Fibroblast of lung (primary cell): ENCODE results near the gene LAMA1. TPM values are rescaled to one million over a fixed set of nuclear protein-coding genes. Genes with fewer than 3 reads are reported as not detected.

Source experiments
- DNase-seq, 2 donors: peaks; one replicate each; pipeline versions ENCODE4 v3.0.0 to v3.0.0-alpha.2; 2010; ENCODE audit warnings: low read depth in 2 of 2
- H2AFZ ChIP-seq: 2 replicates; pipeline ENCODE4 v1.5.1; 2012; ENCODE audit warnings: low read length, control low read depth, inconsistent platforms
- H3K27ac ChIP-seq: 2 replicates; pipeline ENCODE4 v1.5.1; 2011; ENCODE audit warnings: low read length, control low read depth; ENCODE audit not compliant: insufficient read depth
- H3K27me3 ChIP-seq: 2 replicates; pipeline ENCODE4 v1.5.1; 2011; ENCODE audit warnings: mild to moderate bottlenecking, low read length; ENCODE audit not compliant: control insufficient read depth, insufficient read depth
- H3K36me3 ChIP-seq: 2 replicates; pipeline ENCODE4 v1.5.1; 2011; ENCODE audit warnings: low read length; ENCODE audit not compliant: control insufficient read depth, insufficient read depth
- H3K4me1 ChIP-seq: 2 replicates; pipeline ENCODE4 v1.5.1; 2011; ENCODE audit warnings: low read length; ENCODE audit not compliant: control insufficient read depth, insufficient read depth; ENCODE audit errors: extremely low read depth
- H3K4me2 ChIP-seq: 2 replicates; pipeline ENCODE4 v1.5.1; 2011; ENCODE audit warnings: low read length, control low read depth; ENCODE audit not compliant: insufficient read depth; ENCODE audit errors: extremely low read depth
- H3K4me3 ChIP-seq, 4 experiments: fragments of 200-600 bp in 1 of 4; sonication (generic) in 1 of 4; replicated peaks in 1 of 4; 2 replicates each; pipeline ENCODE4 v1.5.1; 2011 to 2016; ENCODE audit warnings: low read length in 4 of 4, low read depth in 3 of 4, mild to moderate bottlenecking in 3 of 4, control low read depth in 2 of 4, inconsistent platforms in 1 of 4, mixed read lengths in 1 of 4; ENCODE audit not compliant: insufficient read depth in 1 of 4; ENCODE audit errors: control extremely low read depth in 1 of 4
- H3K79me2 ChIP-seq: 2 replicates; pipeline ENCODE4 v1.5.1; 2012; ENCODE audit warnings: mild to moderate bottlenecking, low read length, inconsistent platforms; ENCODE audit not compliant: control insufficient read depth, insufficient read depth
- H3K9ac ChIP-seq: 2 replicates; pipeline ENCODE4 v1.5.1; 2011; ENCODE audit warnings: mild to moderate bottlenecking, low read length, control low read depth; ENCODE audit not compliant: insufficient read depth
- H3K9me3 ChIP-seq: 2 replicates; pipeline ENCODE4 v1.5.1; 2012; ENCODE audit warnings: low read depth, low read length; ENCODE audit not compliant: control insufficient read depth, insufficient read depth
- H4K20me1 ChIP-seq: 2 replicates; pipeline ENCODE4 v1.5.1; 2011; ENCODE audit warnings: low read length; ENCODE audit not compliant: control insufficient read depth, insufficient read depth; ENCODE audit errors: extremely low read depth
- EZH2 ChIP-seq: IDR thresholded peaks from 2 replicates; pipeline ENCODE4 v1.5.1; 2012; ENCODE audit warnings: low read length, control low read depth, mild to moderate bottlenecking; ENCODE audit errors: missing control alignments
- polyA plus RNA-seq, 2 donors: library from polyadenylated mRNA; depleted of rRNA in 1 of 2; stranded (reverse) in 1 of 2; unstranded in 1 of 2; fragments of >200 nt; gene quantifications; 2 replicates each; pipeline ENCODE4 v1.2.1, GENCODE V29; 2011 to 2012; ENCODE audit warnings: missing spikeins in 1 of 2
- total RNA-seq: library from RNA; depleted of rRNA; stranded (reverse); fragments of >200 nt; gene quantifications from 2 replicates; pipeline ENCODE4 v1.2.1, GENCODE V29; 2014
- TF ChIP-seq, protein P1 (sequence below), 2 donors: IDR thresholded peaks in 1 of 2; conservative IDR thresholded peaks in 1 of 2; 1 replicate in 1 of 2; 2 replicates in 1 of 2; pipeline ENCODE4 v1.5.1; 2011 to 2012; ENCODE audit warnings: low read length in 2 of 2, control low read depth in 1 of 2, inconsistent platforms in 1 of 2, low read depth in 1 of 2, mild to moderate bottlenecking in 1 of 2

LAMA1 gene
- total and polyA plus RNA-seq, 2 donors (not counting 1 experiment from before 2014, with no cell fraction given), result 1.2 to 5.8 TPM

GRCh38 chr18:7116792-7117389 is 706 bp downstream of the LAMA1 start:
- Histone ChIP-seq H2AFZ (peak overlapping the region; percentile 23), H3K4me3 (peak overlapping the region; percentile 54 to 68 (median 57))

GRCh38 chr18:7116001-7116730 is 1.4 kb downstream of the LAMA1 start:
- Histone ChIP-seq H3K4me1 (no peaks in the 10 kb centered on the region), H4K20me1 (no peaks in the 10 kb centered on the region), H3K4me2 (peak overlapping the region; percentile 90), H3K79me2 (no peaks in the 10 kb centered on the region), H3K9me3 (no peaks in the 10 kb centered on the region), H3K27ac (no peak overlapping the region), H3K36me3 (no peaks in the 10 kb centered on the region), H3K27me3 (peaks cover 6% of the 10 kb centered on the region), H3K4me3 (peak overlapping the region; percentile 54 to 68 (median 57)), H3K9ac (no peak overlapping the region), H2AFZ (peak overlapping the region; percentile 23)
- TF ChIP-seq, protein P1, sequence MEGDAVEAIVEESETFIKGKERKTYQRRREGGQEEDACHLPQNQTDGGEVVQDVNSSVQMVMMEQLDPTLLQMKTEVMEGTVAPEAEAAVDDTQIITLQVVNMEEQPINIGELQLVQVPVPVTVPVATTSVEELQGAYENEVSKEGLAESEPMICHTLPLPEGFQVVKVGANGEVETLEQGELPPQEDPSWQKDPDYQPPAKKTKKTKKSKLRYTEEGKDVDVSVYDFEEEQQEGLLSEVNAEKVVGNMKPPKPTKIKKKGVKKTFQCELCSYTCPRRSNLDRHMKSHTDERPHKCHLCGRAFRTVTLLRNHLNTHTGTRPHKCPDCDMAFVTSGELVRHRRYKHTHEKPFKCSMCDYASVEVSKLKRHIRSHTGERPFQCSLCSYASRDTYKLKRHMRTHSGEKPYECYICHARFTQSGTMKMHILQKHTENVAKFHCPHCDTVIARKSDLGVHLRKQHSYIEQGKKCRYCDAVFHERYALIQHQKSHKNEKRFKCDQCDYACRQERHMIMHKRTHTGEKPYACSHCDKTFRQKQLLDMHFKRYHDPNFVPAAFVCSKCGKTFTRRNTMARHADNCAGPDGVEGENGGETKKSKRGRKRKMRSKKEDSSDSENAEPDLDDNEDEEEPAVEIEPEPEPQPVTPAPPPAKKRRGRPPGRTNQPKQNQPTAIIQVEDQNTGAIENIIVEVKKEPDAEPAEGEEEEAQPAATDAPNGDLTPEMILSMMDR (conservative IDR thresholded peaks at IDR 0.05 in 1 of 2, IDR thresholded peaks at IDR 0.05 in 1 of 2; ENCODE audit: low read depth in 1 of 2, low read length in 2 of 2), result no peak
- no peak for TF ChIP-seq EZH2
- peak; percentile 30 to 41 for DNase-seq

More at GRCh38 chr18:7116792-7117389, 706 bp downstream of the LAMA1 start:
- no peaks in the 10 kb centered on the region for H3K9me3 ChIP-seq
- H3K27ac ChIP-seq, result no peak overlapping the region
- no peaks in the 10 kb centered on the region for H3K36me3 ChIP-seq
- H4K20me1 ChIP-seq, result no peaks in the 10 kb centered on the region
- no peaks in the 10 kb centered on the region for H3K79me2 ChIP-seq
- peak overlapping the region; percentile 90 for H3K4me2 ChIP-seq
- DNase-seq, result peak in 1 of 2 donors; percentile 9
- TF ChIP-seq EZH2, result no peak
- TF ChIP-seq, protein P1 (conservative IDR thresholded peaks at IDR 0.05 in 1 of 2, IDR thresholded peaks at IDR 0.05 in 1 of 2; ENCODE audit: low read depth in 1 of 2, low read length in 2 of 2), result no peak
- peaks cover 6% of the 10 kb centered on the region for H3K27me3 ChIP-seq
- H3K9ac ChIP-seq, result no peak overlapping the region
- no peaks in the 10 kb centered on the region for H3K4me1 ChIP-seq

DNA sequence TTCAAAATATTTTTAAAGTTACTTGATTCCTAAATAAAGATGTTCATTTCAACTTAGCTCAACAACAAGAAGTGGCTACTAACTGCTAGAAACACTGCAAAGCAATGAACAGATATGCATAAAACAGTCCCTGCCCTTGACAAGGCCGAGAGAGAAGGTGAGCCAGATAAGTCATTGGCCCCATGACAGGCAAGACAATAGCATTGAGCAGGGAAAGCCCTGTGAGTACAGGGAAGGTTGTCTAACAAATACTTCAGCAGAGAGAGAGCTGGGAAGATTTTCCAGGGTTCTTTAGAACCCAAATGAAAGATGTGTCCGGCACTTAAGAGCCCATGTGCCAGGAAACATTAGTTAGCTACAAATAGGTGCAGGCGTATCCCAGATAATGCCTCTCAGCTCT is 4.7 kb downstream of the LAMA1 start:
- Histone ChIP-seq H4K20me1 (no peaks in the 10 kb centered on the region), H3K36me3 (no peaks in the 10 kb centered on the region), H3K4me1 (no peaks in the 10 kb centered on the region), H3K4me2 (no peak overlapping the region), H3K9me3 (no peaks in the 10 kb centered on the region), H3K9ac (no peak overlapping the region), H3K27me3 (peaks cover 6% of the 10 kb centered on the region), H3K27ac (no peak overlapping the region), H3K79me2 (no peaks in the 10 kb centered on the region), H2AFZ (no peak overlapping the region), H3K4me3 (no peak overlapping the region)
- DNase-seq, result no peak
- no peak for TF ChIP-seq EZH2
- TF ChIP-seq, protein P1 (conservative IDR thresholded peaks at IDR 0.05 in 1 of 2, IDR thresholded peaks at IDR 0.05 in 1 of 2; ENCODE audit: low read depth in 1 of 2, low read length in 2 of 2), result no peak
